Kidney (tissue), 14 donors: Measurements from ENCODE around the gene BEAN1. TPM values are rescaled to one million over a fixed set of nuclear protein-coding genes. Genes with fewer than 3 reads are reported as not detected.

Source experiments
- DNase-seq, 5 donors: peaks; one replicate each; pipeline ENCODE4 v3.0.0-alpha.2; 2013 to 2020
- FAIRE-seq: peaks from 2 replicates; lab custom pipeline; 2012; peaks lifted over from hg19 to GRCh38; lab: Jason Lieb, UNC
- H3K27ac ChIP-seq, 2 donors: one replicate each; pipeline ENCODE4 v1.7.0; 2013; ENCODE audit warnings: low read depth in 2 of 2, low read length in 2 of 2, inconsistent platforms in 1 of 2
- H3K27me3 ChIP-seq: one replicate; pipeline ENCODE4 v1.7.1; 2013; ENCODE audit warnings: low read length, inconsistent platforms; ENCODE audit not compliant: control insufficient read depth, insufficient read depth
- H3K36me3 ChIP-seq, 3 donors: one replicate each; pipeline versions ENCODE4 v1.7.0 to v1.7.1; 2013; ENCODE audit warnings: low read length in 3 of 3, control low read depth in 1 of 3, inconsistent platforms in 1 of 3; ENCODE audit not compliant: insufficient read depth in 3 of 3, control insufficient read depth in 2 of 3
- H3K4me1 ChIP-seq, 3 donors: one replicate each; pipeline versions ENCODE4 v1.7.0 to v1.7.1; 2013; ENCODE audit warnings: low read length in 3 of 3, inconsistent platforms in 1 of 3, low read depth in 1 of 3; ENCODE audit not compliant: control insufficient read depth in 2 of 3, insufficient read depth in 2 of 3
- H3K4me3 ChIP-seq, 3 donors: one replicate each; pipeline versions ENCODE4 v1.7.0 to v1.8.1; 2013; ENCODE audit warnings: low read length in 3 of 3, control low read depth in 1 of 3, inconsistent platforms in 1 of 3
- H3K9ac ChIP-seq, 3 donors: one replicate each; pipeline versions ENCODE4 v1.7.0 to v1.7.1; 2013; ENCODE audit warnings: low read length in 3 of 3, control low read depth in 1 of 3, inconsistent platforms in 1 of 3
- H3K9me3 ChIP-seq, 3 donors: one replicate each; pipeline versions ENCODE4 v1.7.0 to v1.7.1; 2013; ENCODE audit warnings: low read length in 3 of 3, control low read depth in 1 of 3, inconsistent platforms in 1 of 3; ENCODE audit not compliant: control insufficient read depth in 2 of 3, insufficient read depth in 1 of 3
- intact Hi-C: fragments of 100-400 bp; cut with DNase I; formaldehyde crosslinking; loops from one replicate; pipeline ENCODE4 v1.11.1; 2022
- polyA plus RNA-seq: library from polyadenylated mRNA; stranded (reverse); fragments of 350-450 nt; fragmentation: Illumina TruSeq; extraction: RNeasy Lipid Tissue Mini Kit (QIAGEN cat#74804); gene quantifications from one replicate; pipeline ENCODE4 v1.2.3, GENCODE V29; 2014; ENCODE audit warnings: low read depth, low replicate concordance; ENCODE audit not compliant: insufficient read depth
- total RNA-seq: library from RNA; stranded (reverse); fragmentation: NEBNext Ultra II Directional; extraction: Animal tissue kit (Norgen Biotek cat#: 25700); gene quantifications from one replicate; pipeline ENCODE4 v1.2.1, GENCODE V29; 2021
- TF ChIP-seq, protein P1 (sequence below): IDR thresholded peaks from 3 replicates; pipeline ENCODE4 v1.5.1; 2012; ENCODE audit warnings: mild to moderate bottlenecking, moderate library complexity, borderline replicate concordance; ENCODE audit not compliant: insufficient read depth; ENCODE audit errors: extremely low read depth
- donor health status: control.
- donor health status: control.
- donor health status: control.
- donor health status: control.
- donor health status: control.
- donor health status: DM: yes; HTN: yes; CAD: no.
- donor health status: Normal renal cell carcinoma (clear cell type).

The BEAN1 gene
- total and polyA plus RNA-seq, 2 donors from 2014 or later, result 0.47 to 2.4 TPM

DNA sequence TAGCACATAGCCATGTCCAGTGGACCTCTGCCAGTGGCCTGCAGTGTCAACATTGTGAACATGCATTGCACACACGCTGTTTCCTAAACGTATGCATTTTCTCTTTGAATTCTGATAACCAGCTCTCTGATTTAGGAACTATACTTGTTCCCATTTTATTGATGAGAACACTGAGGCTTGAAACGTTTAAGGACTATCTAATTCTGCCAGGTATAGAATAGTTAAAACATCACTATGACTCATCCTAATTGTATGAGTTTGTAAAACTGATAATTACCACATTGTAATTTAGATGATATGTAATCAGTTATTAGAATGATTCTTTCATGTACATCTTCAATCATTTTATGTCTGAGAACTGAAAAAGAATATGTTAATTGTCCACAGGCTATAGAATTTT, 3.1 kb downstream of the BEAN1 start:
- H3K36me3 ChIP-seq, result no peaks in the 10 kb centered on the region
- H3K9ac ChIP-seq, result no peak overlapping the region
- peaks cover 29% of the 10 kb centered on the region for H3K27me3 ChIP-seq
- H3K4me3 ChIP-seq, result no peak overlapping the region
- TF ChIP-seq, protein P1, sequence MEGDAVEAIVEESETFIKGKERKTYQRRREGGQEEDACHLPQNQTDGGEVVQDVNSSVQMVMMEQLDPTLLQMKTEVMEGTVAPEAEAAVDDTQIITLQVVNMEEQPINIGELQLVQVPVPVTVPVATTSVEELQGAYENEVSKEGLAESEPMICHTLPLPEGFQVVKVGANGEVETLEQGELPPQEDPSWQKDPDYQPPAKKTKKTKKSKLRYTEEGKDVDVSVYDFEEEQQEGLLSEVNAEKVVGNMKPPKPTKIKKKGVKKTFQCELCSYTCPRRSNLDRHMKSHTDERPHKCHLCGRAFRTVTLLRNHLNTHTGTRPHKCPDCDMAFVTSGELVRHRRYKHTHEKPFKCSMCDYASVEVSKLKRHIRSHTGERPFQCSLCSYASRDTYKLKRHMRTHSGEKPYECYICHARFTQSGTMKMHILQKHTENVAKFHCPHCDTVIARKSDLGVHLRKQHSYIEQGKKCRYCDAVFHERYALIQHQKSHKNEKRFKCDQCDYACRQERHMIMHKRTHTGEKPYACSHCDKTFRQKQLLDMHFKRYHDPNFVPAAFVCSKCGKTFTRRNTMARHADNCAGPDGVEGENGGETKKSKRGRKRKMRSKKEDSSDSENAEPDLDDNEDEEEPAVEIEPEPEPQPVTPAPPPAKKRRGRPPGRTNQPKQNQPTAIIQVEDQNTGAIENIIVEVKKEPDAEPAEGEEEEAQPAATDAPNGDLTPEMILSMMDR, result no peak
- no peak for DNase-seq
- H3K9me3 ChIP-seq, result no peaks in the 10 kb centered on the region
- no peak for FAIRE-seq
- intact Hi-C loops, result no loop called here
- peaks cover 0 to 11% (median 0%) of the 10 kb centered on the region in 3 donors for H3K4me1 ChIP-seq
- no peak overlapping the region for H3K27ac ChIP-seq

DNA sequence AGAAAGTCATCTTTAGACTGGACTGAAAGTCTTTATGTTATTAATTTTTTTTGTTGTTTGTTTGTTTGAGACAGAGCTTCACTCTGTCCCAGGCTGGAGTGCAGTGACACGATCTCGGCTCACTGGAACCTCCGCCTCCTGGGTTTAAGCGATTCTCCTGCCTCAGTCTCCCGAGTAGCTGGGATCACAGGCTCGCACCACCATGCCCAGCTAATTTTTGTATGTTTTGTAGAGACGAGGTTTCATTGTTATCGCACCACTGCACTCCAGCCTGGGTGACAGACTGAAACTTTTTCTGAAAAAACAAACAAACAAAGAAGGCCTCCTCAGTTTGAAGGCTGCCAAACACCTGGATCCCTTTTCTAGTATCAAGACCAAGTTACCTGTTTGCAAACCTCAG, 4.7 kb downstream of the BEAN1 start:
- no peak overlapping the region for H3K4me3 ChIP-seq
- no peaks in the 10 kb centered on the region for H3K9me3 ChIP-seq
- H3K9ac ChIP-seq, result no peak overlapping the region
- peaks cover 20% of the 10 kb centered on the region for H3K27me3 ChIP-seq
- DNase-seq, result no peak
- H3K36me3 ChIP-seq, result no peaks in the 10 kb centered on the region
- TF ChIP-seq, protein P1, result no peak
- no peak overlapping the region for H3K27ac ChIP-seq
- H3K4me1 ChIP-seq, result peaks cover 0 to 7% (median 0%) of the 10 kb centered on the region in 3 donors
- intact Hi-C loops, result no loop called here
- FAIRE-seq, result no peak

DNA sequence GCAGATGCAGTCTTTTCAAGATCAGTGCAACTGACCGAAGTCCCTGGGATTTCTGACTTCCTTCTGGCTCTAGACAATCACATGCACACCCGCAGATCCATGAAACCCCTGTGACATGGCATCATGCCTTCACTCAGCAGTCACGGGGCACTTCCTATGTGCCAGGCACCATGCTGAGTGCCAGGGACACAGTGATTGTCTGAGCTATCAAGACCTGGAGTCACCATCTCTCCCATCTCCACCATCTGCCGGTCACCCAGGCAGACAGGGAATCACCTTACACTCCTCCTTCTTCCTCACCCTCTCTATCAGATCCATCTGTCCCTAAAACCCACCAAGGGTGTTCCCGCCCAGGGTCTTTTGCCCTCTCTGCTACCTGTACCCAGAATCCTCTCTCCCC, 5.3 kb downstream of the BEAN1 start:
- Histone ChIP-seq H3K4me1 (peaks cover 0 to 7% (median 0%) of the 10 kb centered on the region in 3 donors), H3K27me3 (peaks cover 20% of the 10 kb centered on the region), H3K4me3 (no peak overlapping the region), H3K36me3 (no peaks in the 10 kb centered on the region), H3K9ac (no peak overlapping the region), H3K9me3 (no peaks in the 10 kb centered on the region), H3K27ac (no peak overlapping the region)
- FAIRE-seq, result no peak
- TF ChIP-seq, protein P1, result no peak
- intact Hi-C loops, result no loop called here
- DNase-seq, result no peak
